H9 (cell line): ENCODE measurements around the gene CCDC192. TPM values are rescaled to one million over a fixed set of nuclear protein-coding genes. Genes with fewer than 3 reads are reported as not detected.

Experiments
- DNase-seq: peaks from one replicate; pipeline ENCODE4 v3.0.0-alpha.2; 2017
- H2AFZ ChIP-seq: one replicate; pipeline ENCODE4 v1.6.1; 2013; ENCODE audit warnings: mild to moderate bottlenecking, low read length, control low read depth, moderate library complexity
- H2AK5ac ChIP-seq: 2 replicates; pipeline ENCODE4 v1.6.1; 2013; ENCODE audit warnings: low read length, control low read depth, mixed read lengths; ENCODE audit not compliant: insufficient read length
- H2BK120ac ChIP-seq: one replicate; pipeline ENCODE4 v1.6.1; 2013; ENCODE audit warnings: low read depth, mild to moderate bottlenecking, low read length, control low read depth, inconsistent platforms; ENCODE audit not compliant: poor library complexity, severe bottlenecking
- H2BK12ac ChIP-seq: 2 replicates; pipeline ENCODE4 v1.6.1; 2013; ENCODE audit warnings: low read length, control low read depth, mixed read lengths, low read depth; ENCODE audit not compliant: insufficient read length
- H2BK15ac ChIP-seq: 2 replicates; pipeline ENCODE4 v1.6.1; 2013; ENCODE audit warnings: low read depth, low read length, control low read depth
- H2BK20ac ChIP-seq: one replicate; pipeline ENCODE4 v1.6.1; 2013; ENCODE audit warnings: low read depth, mild to moderate bottlenecking, low read length, control low read depth, inconsistent platforms; ENCODE audit not compliant: poor library complexity, severe bottlenecking
- H2BK5ac ChIP-seq: 2 replicates; pipeline ENCODE4 v1.6.1; 2013; ENCODE audit warnings: low read length, control low read depth, mixed read lengths; ENCODE audit not compliant: insufficient read length
- H3K14ac ChIP-seq: 2 replicates; pipeline ENCODE4 v1.6.1; 2013; ENCODE audit warnings: low read length, control low read depth; ENCODE audit not compliant: insufficient read depth
- H3K18ac ChIP-seq: 2 replicates; pipeline ENCODE4 v1.6.1; 2013; ENCODE audit warnings: low read depth, mild to moderate bottlenecking, mixed read lengths, low read length, control low read depth; ENCODE audit not compliant: insufficient read length
- H3K23ac ChIP-seq: 2 replicates; pipeline ENCODE4 v1.6.1; 2013; ENCODE audit warnings: low read length, control low read depth, mixed read lengths, low read depth; ENCODE audit not compliant: insufficient read length
- H3K23me2 ChIP-seq: 2 replicates; pipeline ENCODE4 v1.6.1; 2013; ENCODE audit warnings: low read depth, mild to moderate bottlenecking, mixed read lengths, low read length, control low read depth; ENCODE audit not compliant: insufficient read length, poor library complexity, severe bottlenecking
- H3K27ac ChIP-seq: 2 replicates; pipeline ENCODE4 v1.5.1; 2013; ENCODE audit warnings: low read length, control low read depth, mixed read lengths, low read depth; ENCODE audit not compliant: insufficient read length
- H3K27me3 ChIP-seq: 2 replicates; pipeline ENCODE4 v1.6.1; 2013; ENCODE audit warnings: low read length, control low read depth, inconsistent platforms; ENCODE audit not compliant: insufficient read depth
- H3K4ac ChIP-seq: 2 replicates; pipeline ENCODE4 v1.6.1; 2013; ENCODE audit warnings: low read depth, mild to moderate bottlenecking, control low read depth, inconsistent platforms, low read length, moderate library complexity
- H3K4me1 ChIP-seq: 2 replicates; pipeline ENCODE4 v1.6.1; 2013; ENCODE audit warnings: low read length, control low read depth, inconsistent platforms; ENCODE audit not compliant: insufficient read depth
- H3K4me2 ChIP-seq: 2 replicates; pipeline ENCODE4 v1.6.1; 2013; ENCODE audit warnings: low read length, control low read depth, mixed read lengths; ENCODE audit not compliant: insufficient read length, insufficient read depth
- H3K56ac ChIP-seq: 2 replicates; pipeline ENCODE4 v1.6.1; 2013; ENCODE audit warnings: low read depth, mild to moderate bottlenecking, mixed read lengths, low read length, control low read depth; ENCODE audit not compliant: insufficient read length
- H3K79me1 ChIP-seq: 2 replicates; pipeline ENCODE4 v1.6.1; 2013; ENCODE audit warnings: low read depth, mild to moderate bottlenecking, moderate library complexity, low read length, control low read depth, inconsistent platforms; ENCODE audit not compliant: insufficient read depth, poor library complexity, severe bottlenecking
- H3K79me2 ChIP-seq: 2 replicates; pipeline ENCODE4 v1.6.1; 2013; ENCODE audit warnings: low read length, control low read depth, inconsistent platforms; ENCODE audit not compliant: insufficient read depth
- H3K9ac ChIP-seq: 2 replicates; pipeline ENCODE4 v1.6.1; 2013; ENCODE audit warnings: low read length, control low read depth, mixed read lengths; ENCODE audit not compliant: insufficient read length; ENCODE audit errors: extremely low read depth
- H3K9me3 ChIP-seq: one replicate; pipeline ENCODE4 v1.6.1; 2013; ENCODE audit warnings: low read depth, low read length, inconsistent platforms; ENCODE audit not compliant: control insufficient read depth
- H3T11ph ChIP-seq: one replicate; pipeline ENCODE4 v1.6.1; 2013; ENCODE audit warnings: mild to moderate bottlenecking, low read length, control low read depth, inconsistent platforms
- H4K20me1 ChIP-seq: one replicate; pipeline ENCODE4 v1.6.1; 2013; ENCODE audit not compliant: control insufficient read depth, insufficient read length, insufficient read depth
- H4K5ac ChIP-seq: 2 replicates; pipeline ENCODE4 v1.6.1; 2013; ENCODE audit warnings: low read depth, mild to moderate bottlenecking, mixed read lengths, low read length, control low read depth; ENCODE audit not compliant: insufficient read length
- H4K8ac ChIP-seq: replicated peaks from 2 replicates; pipeline ENCODE4 v1.6.1; 2013; ENCODE audit warnings: low read length, control low read depth, mixed read lengths, low read depth; ENCODE audit not compliant: insufficient read length
- H4K91ac ChIP-seq: 2 replicates; pipeline ENCODE4 v1.6.1; 2013; ENCODE audit warnings: low read depth, mild to moderate bottlenecking, moderate library complexity, mixed read lengths, low read length, control low read depth; ENCODE audit not compliant: insufficient read length
- H3K27ac Mint-ChIP-seq, 3 experiments: 2 replicates in 2 of 3; 3 replicates in 1 of 3; pipeline ENCODE4 v1.8.0; 2020 to 2021; ENCODE audit warnings: mixed read lengths in 3 of 3, mild to moderate bottlenecking in 1 of 3, moderate library complexity in 1 of 3
- H3K27me3 Mint-ChIP-seq: 2 replicates; pipeline ENCODE4 v1.8.0; 2021; ENCODE audit warnings: low read depth, mild to moderate bottlenecking, moderate library complexity, mixed read lengths
- H3K36me3 Mint-ChIP-seq, 3 experiments: 2 replicates in 2 of 3; 3 replicates in 1 of 3; pipeline ENCODE4 v1.8.0; 2020 to 2021; ENCODE audit warnings: low read depth in 3 of 3, mixed read lengths in 3 of 3; ENCODE audit not compliant: insufficient read depth in 1 of 3
- H3K4me1 Mint-ChIP-seq, 2 experiments: 2 replicates each; pipeline ENCODE4 v1.8.0; 2020; ENCODE audit warnings: mixed read lengths in 2 of 2
- H3K4me3 Mint-ChIP-seq, 2 experiments: 2 replicates in 1 of 2; 3 replicates in 1 of 2; pipeline ENCODE4 v1.8.0; 2020 to 2021; ENCODE audit warnings: mild to moderate bottlenecking in 2 of 2, mixed read lengths in 2 of 2, moderate library complexity in 1 of 2
- H3K9me3 Mint-ChIP-seq, 2 experiments: 2 replicates in 1 of 2; 3 replicates in 1 of 2; pipeline ENCODE4 v1.8.0; 2020; ENCODE audit warnings: mild to moderate bottlenecking in 2 of 2, mixed read lengths in 2 of 2, moderate library complexity in 1 of 2
- CTCF ChIP-seq: fragments of 200-600 bp; sonication (generic); conservative IDR thresholded peaks from 3 replicates; pipeline ENCODE4 v1.8.0; 2021; ENCODE audit warnings: antibody characterized with exemption, mild to moderate bottlenecking
- WGBS: extraction: QIAGEN DNeasy Blood & Tissue Kit; methylation state at CpG from one replicate; pipeline ENCODE4 v1.1.7; 2013; ENCODE audit warnings: missing lambda C conversion rate, low lambda C conversion rate, mixed read lengths; ENCODE audit not compliant: insufficient read length; ENCODE audit errors: extremely low coverage; 5-methylcytosine and 5-hydroxymethylcytosine counted together
- total RNA-seq: library from RNA; stranded (reverse); gene quantifications from 2 replicates; pipeline ENCODE4 v1.2.1, GENCODE V29; 2021

CCDC192 gene
- total RNA-seq, 1 experiment from 2014 or later, result not detected

GRCh38 chr5:127849408-127849807 is 146.2 kb downstream of the CCDC192 start:
- WGBS, result no CpG with 5 or more reads among the region's 2 CpGs
- H3K4me3 Mint-ChIP-seq, result no peak overlapping the region
- H3K79me1 ChIP-seq, result no peaks in the 10 kb centered on the region
- no peak overlapping the region for H4K5ac ChIP-seq
- no peak overlapping the region for H3K4ac ChIP-seq
- H3K27ac ChIP-seq, result no peak overlapping the region
- TF ChIP-seq CTCF, result no peak
- peaks cover 8% of the 10 kb centered on the region in 2 experiments for H3K4me1 Mint-ChIP-seq
- no peak overlapping the region for H2BK15ac ChIP-seq
- H4K91ac ChIP-seq, result no peak overlapping the region
- H3K36me3 Mint-ChIP-seq, result no peaks in the 10 kb centered on the region
- no peak for DNase-seq
- no peaks in the 10 kb centered on the region; a peak in 2 of 5 replicates for H3K9me3 Mint-ChIP-seq
- H2AFZ ChIP-seq, result no peak overlapping the region
- H4K20me1 ChIP-seq, result no peaks in the 10 kb centered on the region
- H3K56ac ChIP-seq, result no peak overlapping the region
- no peaks in the 10 kb centered on the region for H3K9me3 ChIP-seq
- H2BK12ac ChIP-seq, result no peak overlapping the region
- H3K14ac ChIP-seq, result no peak overlapping the region
- no peaks in the 10 kb centered on the region for H3K79me2 ChIP-seq
- H2BK20ac ChIP-seq, result no peak overlapping the region
- no peak overlapping the region for H2BK5ac ChIP-seq
- H3K27me3 Mint-ChIP-seq, result no peaks in the 10 kb centered on the region
- H3T11ph ChIP-seq, result no peak overlapping the region
- H3K27ac Mint-ChIP-seq, result no peak overlapping the region
- H3K23ac ChIP-seq, result no peak overlapping the region
- no peaks in the 10 kb centered on the region for H3K4me1 ChIP-seq
- no peak overlapping the region for H3K4me2 ChIP-seq
- no peak overlapping the region for H4K8ac ChIP-seq
- no peak overlapping the region for H3K9ac ChIP-seq
- H2AK5ac ChIP-seq, result no peak overlapping the region
- H3K27me3 ChIP-seq, result no peaks in the 10 kb centered on the region
- H3K18ac ChIP-seq, result no peak overlapping the region
- H2BK120ac ChIP-seq, result no peak overlapping the region
- H3K23me2 ChIP-seq, result no peaks in the 10 kb centered on the region
